PC-9 (cell line): Measurements from ENCODE around the gene LGALS8. TPM values are rescaled to one million over a fixed set of nuclear protein-coding genes. Genes with fewer than 3 reads are reported as not detected.

ENCODE experiments used
- BruUV-seq: library from RNA; stranded (reverse); fragments of 400-500 nt; replicated peaks from 2 replicates; lab custom pipeline; 2021; lab: Mats Ljungman, UMichigan
- CTCF ChIA-PET: fragments of 300-600 bp; sonication (Branson Sonifier 250); formaldehyde crosslinking; loops from one replicate; lab custom pipeline; 2022; ENCODE audit warnings: antibody characterized with exemption; lab: Charles Lee
- POLR2A ChIA-PET: fragments of 300-600 bp; sonication (Branson Sonifier 250); formaldehyde crosslinking; loops from one replicate; lab custom pipeline; 2022; ENCODE audit warnings: antibody characterized with exemption; ENCODE audit not compliant: unreplicated experiment; lab: Charles Lee
- DNase-seq, 2 experiments: peaks; one replicate each; pipeline versions ENCODE4 v3.0.0 to v3.0.0-alpha.2; 2015 to 2022; ENCODE audit warnings: mixed read lengths in 1 of 2
- H2AFZ ChIP-seq: fragments of 200-600 bp; sonication (generic); 2 replicates; pipeline ENCODE4 v1.8.1; 2017; ENCODE audit warnings: antibody characterized with exemption
- H3F3A ChIP-seq: fragments of 200-600 bp; sonication (generic); 2 replicates; pipeline ENCODE4 v1.8.1; 2017; ENCODE audit warnings: antibody characterized with exemption, mild to moderate bottlenecking, low read depth; ENCODE audit not compliant: insufficient read depth
- H3K27ac ChIP-seq: fragments of 200-600 bp; sonication (generic); 2 replicates; pipeline ENCODE4 v1.6.1; 2016; ENCODE audit warnings: mixed run types
- H3K27me3 ChIP-seq: fragments of 200-600 bp; sonication (generic); 2 replicates; pipeline ENCODE4 v1.6.1; 2016; ENCODE audit warnings: low read depth, mixed run types; ENCODE audit not compliant: insufficient read depth
- H3K36me3 ChIP-seq: fragments of 200-600 bp; sonication (generic); 2 replicates; pipeline ENCODE4 v1.6.1; 2016; ENCODE audit warnings: low read depth, mixed run types
- H3K4me1 ChIP-seq: fragments of 200-600 bp; sonication (generic); replicated peaks from 2 replicates; pipeline ENCODE4 v1.6.1; 2016; ENCODE audit warnings: mixed run types; ENCODE audit not compliant: insufficient read depth
- H3K4me2 ChIP-seq: fragments of 200-600 bp; sonication (generic); 2 replicates; pipeline ENCODE4 v1.6.1; 2017; ENCODE audit warnings: mixed run types
- H3K4me3 ChIP-seq: fragments of 200-600 bp; sonication (generic); 2 replicates; pipeline ENCODE4 v1.6.1; 2016; ENCODE audit warnings: mixed run types
- H3K79me2 ChIP-seq: fragments of 200-600 bp; sonication (generic); 2 replicates; pipeline ENCODE4 v1.6.1; 2017; ENCODE audit warnings: low read depth, mixed run types
- H3K9me2 ChIP-seq: fragments of 200-600 bp; sonication (generic); 2 replicates; pipeline ENCODE4 v1.8.1; 2017; ENCODE audit warnings: mild to moderate bottlenecking; ENCODE audit not compliant: insufficient read depth
- H3K9me3 ChIP-seq: fragments of 200-600 bp; sonication (generic); 2 replicates; pipeline ENCODE4 v1.8.1; 2016; ENCODE audit warnings: low read depth; ENCODE audit not compliant: insufficient read depth
- H4K20me1 ChIP-seq: fragments of 200-600 bp; sonication (generic); 2 replicates; pipeline ENCODE4 v1.8.1; 2017; ENCODE audit not compliant: insufficient read depth
- EZH2 ChIP-seq: fragments of 200-600 bp; sonication (generic); IDR thresholded peaks from 2 replicates; pipeline ENCODE4 v1.8.0; 2017; ENCODE audit warnings: antibody characterized with exemption, low read depth
- intact Hi-C: fragments of 100-400 bp; cut with micrococcal nuclease; formaldehyde crosslinking; loops from one replicate; pipeline ENCODE4 v1.10.0; 2022; ENCODE audit not compliant: unreplicated experiment
- total RNA-seq: library from RNA; stranded (reverse); gene quantifications from 2 replicates; pipeline ENCODE4 v1.2.3, GENCODE V29; 2021
- TF ChIP-seq, protein P1 (sequence below): fragments of 200-600 bp; sonication (generic); conservative IDR thresholded peaks from 2 replicates; pipeline ENCODE4 v1.6.1; 2017; ENCODE audit warnings: mixed run types, antibody characterized with exemption, mild to moderate bottlenecking, moderate library complexity

The LGALS8 gene
- total RNA-seq, 1 experiment from 2014 or later = 59.2 TPM

DNA sequence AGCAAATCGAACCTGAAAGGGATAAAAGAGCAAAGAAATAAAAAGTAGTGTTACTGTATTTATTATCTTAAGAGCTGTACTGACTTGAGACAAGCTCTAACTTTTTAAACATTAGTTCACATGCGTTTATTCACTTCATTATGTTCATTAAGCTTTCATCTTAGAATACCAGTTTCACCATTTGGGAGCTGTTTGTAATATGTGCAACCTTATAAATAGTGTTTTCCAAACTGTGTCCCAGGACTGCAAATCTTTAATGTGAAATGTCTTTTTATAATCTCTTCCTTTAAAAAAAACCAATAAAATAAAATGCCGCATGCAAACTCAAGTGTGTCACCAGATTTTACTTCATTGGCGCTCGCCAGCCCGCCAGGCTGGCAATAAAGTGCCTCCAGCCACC lies 28.3 kb downstream of the LGALS8 start:
- no peaks in the 10 kb centered on the region for H3K9me3 ChIP-seq
- H3K79me2 ChIP-seq = no peaks in the 10 kb centered on the region
- TF ChIP-seq EZH2 = no peak
- TF ChIP-seq, protein P1, sequence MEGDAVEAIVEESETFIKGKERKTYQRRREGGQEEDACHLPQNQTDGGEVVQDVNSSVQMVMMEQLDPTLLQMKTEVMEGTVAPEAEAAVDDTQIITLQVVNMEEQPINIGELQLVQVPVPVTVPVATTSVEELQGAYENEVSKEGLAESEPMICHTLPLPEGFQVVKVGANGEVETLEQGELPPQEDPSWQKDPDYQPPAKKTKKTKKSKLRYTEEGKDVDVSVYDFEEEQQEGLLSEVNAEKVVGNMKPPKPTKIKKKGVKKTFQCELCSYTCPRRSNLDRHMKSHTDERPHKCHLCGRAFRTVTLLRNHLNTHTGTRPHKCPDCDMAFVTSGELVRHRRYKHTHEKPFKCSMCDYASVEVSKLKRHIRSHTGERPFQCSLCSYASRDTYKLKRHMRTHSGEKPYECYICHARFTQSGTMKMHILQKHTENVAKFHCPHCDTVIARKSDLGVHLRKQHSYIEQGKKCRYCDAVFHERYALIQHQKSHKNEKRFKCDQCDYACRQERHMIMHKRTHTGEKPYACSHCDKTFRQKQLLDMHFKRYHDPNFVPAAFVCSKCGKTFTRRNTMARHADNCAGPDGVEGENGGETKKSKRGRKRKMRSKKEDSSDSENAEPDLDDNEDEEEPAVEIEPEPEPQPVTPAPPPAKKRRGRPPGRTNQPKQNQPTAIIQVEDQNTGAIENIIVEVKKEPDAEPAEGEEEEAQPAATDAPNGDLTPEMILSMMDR = no peak
- H3K27ac ChIP-seq = 0 out of 2 replicates have a peak overlapping the region, but pooled peaks have one; percentile 11
- H3K4me3 ChIP-seq = no peak overlapping the region
- intact Hi-C loops = no loop called here
- no peaks in the 10 kb centered on the region for H3K9me2 ChIP-seq
- H4K20me1 ChIP-seq = 0 out of 2 replicates have a peak, but pooled peaks cover 10% of the 10 kb centered on the region
- H3K27me3 ChIP-seq = no peaks in the 10 kb centered on the region
- H2AFZ ChIP-seq = no peak overlapping the region
- ChIA-PET CTCF (no interaction called here), POLR2A (no interaction called here)
- no peak overlapping the region for H3K4me2 ChIP-seq
- BruUV-seq = no TSS peak
- peaks cover 46% of the 10 kb centered on the region for H3F3A ChIP-seq
- no peaks in the 10 kb centered on the region for H3K4me1 ChIP-seq
- peaks cover 55% of the 10 kb centered on the region for H3K36me3 ChIP-seq
- DNase-seq = no peak

DNA sequence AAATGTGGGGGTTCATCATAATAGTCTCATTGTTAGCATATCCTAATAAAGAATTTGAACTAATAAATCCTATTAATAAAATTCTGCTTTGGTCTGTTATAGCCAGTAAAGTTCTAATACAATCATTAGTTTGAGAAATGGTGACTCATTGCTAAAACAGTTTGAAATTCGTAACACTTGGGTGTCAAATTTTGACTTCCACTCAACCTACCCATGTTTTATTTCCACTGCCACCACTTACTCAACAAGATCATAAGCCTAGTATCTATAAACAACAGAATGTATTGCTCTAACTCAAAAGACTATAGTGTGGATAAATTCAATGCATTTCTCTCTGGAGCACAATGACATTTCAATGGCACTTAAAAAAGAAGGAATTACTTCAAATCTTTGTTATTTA lies 29.1 kb downstream of the LGALS8 start:
- intact Hi-C loops = no loop called here
- Histone ChIP-seq H3K79me2 (no peaks in the 10 kb centered on the region), H3F3A (peaks cover 43% of the 10 kb centered on the region), H3K4me3 (no peak overlapping the region), H3K4me2 (no peak overlapping the region), H3K36me3 (peaks cover 59% of the 10 kb centered on the region), H3K9me3 (no peaks in the 10 kb centered on the region), H3K27me3 (no peaks in the 10 kb centered on the region), H3K4me1 (no peaks in the 10 kb centered on the region), H4K20me1 (0 out of 2 replicates have a peak, but pooled peaks cover 10% of the 10 kb centered on the region), H3K9me2 (no peaks in the 10 kb centered on the region), H3K27ac (0 out of 2 replicates have a peak overlapping the region, but pooled peaks have one; percentile 11), H2AFZ (no peak overlapping the region)
- TF ChIP-seq, protein P1 = no peak
- TF ChIP-seq EZH2 = no peak
- POLR2A ChIA-PET = no interaction called here
- CTCF ChIA-PET = no interaction called here
- no TSS peak for BruUV-seq
- no peak for DNase-seq

GRCh38 chr1:236553370-236553769 lies 29.6 kb downstream of the LGALS8 start:
- no peak overlapping the region for H3K4me2 ChIP-seq
- H3K9me2 ChIP-seq = no peaks in the 10 kb centered on the region
- no peaks in the 10 kb centered on the region for H3K4me1 ChIP-seq
- ChIA-PET CTCF (no interaction called here), POLR2A (interaction anchor here (0.5 kb wide), 1 partner anchor 785 kb away, joined by 3 read pairs; no protein-coding TSS in a partner anchor)
- peaks cover 39% of the 10 kb centered on the region for H3F3A ChIP-seq
- no peaks in the 10 kb centered on the region for H3K79me2 ChIP-seq
- no peak overlapping the region for H3K27ac ChIP-seq
- 0 out of 2 replicates have a peak, but pooled peaks cover 10% of the 10 kb centered on the region for H4K20me1 ChIP-seq
- H3K4me3 ChIP-seq = no peak overlapping the region
- no peak for TF ChIP-seq EZH2
- TF ChIP-seq, protein P1 = no peak
- H2AFZ ChIP-seq = no peak overlapping the region
- DNase-seq = no peak
- no TSS peak for BruUV-seq
- H3K36me3 ChIP-seq = peaks cover 55% of the 10 kb centered on the region
- H3K27me3 ChIP-seq = no peaks in the 10 kb centered on the region
- intact Hi-C loops = no loop called here
- no peaks in the 10 kb centered on the region for H3K9me3 ChIP-seq
